ENCODE measurements around the gene BANP.
"Not testable (repeated sequence)": the region's sequence is repeated elsewhere in the genome, so short reads cannot be mapped to it uniquely, and the experiment has no call there.

BANP gene

DNA sequence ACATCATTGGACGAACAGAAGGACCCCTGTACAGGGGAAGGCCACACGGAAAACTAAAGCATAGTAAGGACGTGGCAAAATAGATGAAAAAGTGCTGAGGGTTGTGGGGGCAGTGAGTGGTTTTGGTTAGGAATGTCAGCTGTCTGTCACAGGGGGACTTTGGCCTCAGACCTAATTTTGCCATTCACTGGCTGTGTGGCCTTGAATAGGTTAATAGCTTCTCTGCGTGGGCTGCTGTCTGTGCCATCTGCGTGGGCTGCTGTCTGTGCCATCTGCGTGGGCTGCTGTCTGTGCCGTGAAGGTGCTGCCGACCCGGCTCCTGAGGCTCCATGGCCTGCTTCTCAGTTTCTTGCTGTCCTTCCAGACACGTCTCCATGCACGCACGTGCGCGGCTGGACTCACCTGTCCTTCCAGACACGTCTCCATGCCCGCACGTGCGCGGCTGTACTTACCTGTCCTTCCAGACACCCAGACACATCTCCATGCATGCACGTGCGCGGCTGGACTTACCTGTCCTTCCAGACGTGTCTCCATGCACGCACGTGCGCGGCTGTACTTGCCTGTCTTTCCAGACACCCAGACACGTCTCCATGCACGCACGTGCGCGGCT, 47.1 kb downstream of the BANP start:
- DNase-seq = not testable (repeated sequence)

DNA sequence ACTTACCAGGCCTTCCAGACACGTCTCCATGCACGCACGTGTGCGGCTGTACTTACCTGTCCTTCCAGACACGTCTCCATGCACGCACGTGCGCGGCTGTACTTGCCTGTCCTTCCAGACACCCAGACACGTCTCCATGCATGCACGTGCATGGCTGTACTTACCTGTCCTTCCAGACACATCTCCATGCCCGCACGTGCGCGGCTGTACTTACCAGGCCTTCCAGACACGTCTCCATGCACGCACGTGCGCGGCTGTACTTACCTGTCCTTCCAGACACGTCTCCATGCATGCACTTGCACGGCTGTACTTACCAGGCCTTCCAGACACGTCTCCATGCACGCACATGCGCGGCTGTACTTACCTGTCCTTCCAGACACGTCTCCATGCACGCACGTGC, 47.8 kb downstream of the BANP start:
- DNase-seq = not testable (repeated sequence)

DNA sequence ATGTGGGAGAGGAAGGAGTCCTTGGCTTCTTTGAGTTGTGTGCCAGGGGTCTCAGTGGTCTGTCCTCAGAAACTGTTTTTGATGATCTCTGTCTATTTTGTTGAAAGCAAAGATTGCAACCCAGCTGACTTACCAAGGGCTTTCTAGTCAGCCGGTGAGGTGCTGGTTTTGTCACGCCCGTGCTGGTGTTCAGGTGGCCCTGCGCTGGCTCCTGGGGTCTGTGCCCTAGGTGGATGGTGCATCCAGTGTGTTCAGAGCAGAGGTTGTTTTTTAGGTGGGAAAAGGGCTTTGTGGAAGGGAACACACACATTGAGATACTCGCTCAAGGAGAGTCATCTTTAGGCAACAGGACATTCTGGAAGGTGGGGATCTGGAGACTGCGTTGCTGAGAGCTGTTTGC, 51.0 kb downstream of the BANP start:
- no peak for DNase-seq

DNA sequence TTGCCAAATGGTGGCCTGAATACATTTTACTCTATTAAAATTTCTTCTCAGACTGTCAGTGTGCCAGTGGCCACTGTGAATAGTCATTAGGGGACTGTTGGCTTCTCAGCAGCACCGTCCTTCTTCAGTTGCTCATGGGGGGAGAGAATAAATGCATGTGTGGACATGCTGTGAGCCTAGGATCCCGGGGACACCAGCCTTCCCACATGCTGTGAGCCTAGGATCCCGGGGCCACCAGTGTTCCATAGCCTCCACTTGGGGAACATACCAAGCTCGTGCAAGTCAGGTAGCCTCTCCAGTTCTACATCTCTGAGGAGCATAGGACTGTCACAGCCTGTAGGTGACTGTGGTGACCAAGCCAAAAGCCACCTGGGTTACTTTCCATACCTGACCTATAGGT, 51.5 kb downstream of the BANP start:
- no peak for DNase-seq

DNA sequence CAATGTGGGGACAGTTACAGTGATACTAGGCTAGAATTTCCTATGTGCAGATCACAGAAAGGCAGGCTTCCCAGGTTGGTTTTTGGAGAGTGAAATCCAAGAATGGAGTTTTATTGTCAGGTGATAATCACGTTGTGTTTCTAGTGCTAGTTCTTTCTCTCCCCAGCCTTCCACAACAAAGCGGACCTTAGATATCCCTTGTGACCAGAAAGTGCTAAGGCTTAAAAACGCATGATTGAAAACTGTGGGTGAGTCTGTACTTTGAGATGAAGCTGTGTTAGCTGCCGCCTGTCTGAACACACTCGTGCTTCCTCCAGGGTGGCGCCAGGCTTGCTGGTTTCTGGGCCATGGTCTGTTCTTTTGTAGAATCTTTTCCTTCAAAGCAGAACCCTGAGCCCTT, 52.1 kb downstream of the BANP start:
- no peak for DNase-seq

DNA sequence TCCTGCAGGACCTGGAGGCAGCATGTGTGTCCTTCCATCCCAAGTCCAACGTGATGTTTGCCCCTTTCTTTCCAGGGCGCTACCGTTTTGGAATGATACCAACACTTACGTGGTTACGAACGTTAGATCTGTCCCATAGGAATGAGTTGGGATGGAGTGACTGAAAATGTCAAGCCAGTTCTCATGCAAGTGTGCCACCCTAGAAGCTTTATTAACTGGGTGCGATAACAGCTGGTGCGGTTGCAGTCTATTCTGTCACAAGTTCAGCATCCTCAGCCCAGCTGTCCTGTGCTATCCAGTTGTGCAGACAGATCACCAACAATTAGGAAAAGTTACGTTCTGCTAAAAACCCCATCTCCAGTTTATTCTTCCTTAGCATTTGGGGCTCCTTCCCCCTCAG, 52.5 kb downstream of the BANP start:
- no peak for DNase-seq

DNA sequence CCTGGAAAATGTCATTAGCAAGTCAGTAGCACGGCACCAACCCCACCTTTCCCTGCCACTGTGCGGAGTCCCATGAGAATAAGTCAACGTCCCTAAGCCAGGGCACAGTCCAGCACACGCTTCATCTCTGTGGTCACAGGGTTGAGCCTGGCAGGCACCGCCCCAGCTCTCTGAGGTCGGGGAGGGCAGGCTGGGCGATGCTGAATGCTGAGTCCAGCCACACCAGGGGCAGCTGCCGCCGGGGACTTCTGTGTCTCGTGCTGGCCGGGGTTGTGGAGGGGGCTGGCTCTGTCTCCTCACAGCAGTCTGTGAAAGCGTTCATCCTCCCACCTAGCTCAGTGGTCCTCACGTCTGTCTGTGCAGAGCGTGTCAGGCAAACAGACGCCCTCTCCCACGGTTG, 53.2 kb downstream of the BANP start:
- no peak for DNase-seq

DNA sequence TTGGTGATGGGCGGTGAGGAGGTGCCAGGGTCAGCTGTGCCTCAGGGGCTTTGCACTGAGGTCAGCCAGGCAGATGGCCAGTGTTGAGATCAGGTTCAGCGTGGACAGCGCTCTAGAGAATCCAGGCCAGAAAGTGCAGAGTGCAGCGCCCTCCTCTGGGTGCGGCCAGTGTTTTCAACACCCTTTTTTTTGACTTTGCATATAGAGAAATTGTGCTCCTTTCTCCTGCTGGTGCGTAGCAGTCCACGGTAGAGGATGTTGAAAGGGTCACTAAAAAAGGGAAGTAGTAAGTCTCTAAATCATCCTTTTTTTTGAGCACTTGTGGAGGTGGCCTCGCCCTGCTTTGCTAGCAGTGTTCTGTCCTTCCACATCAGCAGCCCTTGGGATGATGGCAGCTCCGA, 53.9 kb downstream of the BANP start:
- DNase-seq = no peak

DNA sequence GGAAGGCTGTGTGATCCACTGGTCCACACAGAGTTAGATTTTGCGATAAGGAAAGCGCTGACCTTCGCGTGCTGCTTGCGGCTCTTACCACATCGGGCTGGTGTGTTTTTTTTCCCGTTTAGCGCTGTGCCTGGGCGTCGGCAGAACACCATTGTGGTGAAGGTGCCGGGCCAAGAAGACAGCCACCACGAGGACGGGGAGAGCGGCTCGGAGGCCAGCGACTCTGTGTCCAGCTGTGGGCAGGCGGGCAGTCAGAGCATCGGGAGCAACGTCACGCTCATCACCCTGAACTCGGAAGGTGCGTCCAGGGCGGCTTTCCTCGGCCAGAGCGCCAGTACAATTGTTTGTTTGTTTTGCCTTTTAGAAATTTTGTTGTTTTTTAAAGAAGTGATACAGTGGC, 54.7 kb downstream of the BANP start:
- DNase-seq = no peak

DNA sequence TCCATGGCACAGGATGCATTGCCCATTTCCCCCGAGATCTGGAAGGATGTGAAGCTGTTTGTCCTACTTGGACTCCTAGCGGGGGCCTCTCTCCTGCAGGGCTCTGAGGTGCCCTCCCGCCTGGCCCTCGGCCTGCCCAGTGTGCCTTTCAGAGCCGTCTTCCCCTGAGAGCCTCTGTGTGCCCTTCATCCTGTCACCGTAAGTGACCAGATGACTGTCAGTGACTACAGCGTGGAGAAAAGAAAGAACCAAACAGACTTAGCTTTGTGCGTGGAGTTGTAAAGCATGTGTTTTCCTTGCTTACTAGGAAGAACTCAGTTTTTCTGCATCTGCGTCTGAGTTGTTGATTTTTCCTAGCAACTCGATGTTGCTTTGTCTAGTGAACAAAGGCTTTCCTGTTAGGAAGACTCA, 56.1 kb downstream of the BANP start:
- no peak for DNase-seq

DNA sequence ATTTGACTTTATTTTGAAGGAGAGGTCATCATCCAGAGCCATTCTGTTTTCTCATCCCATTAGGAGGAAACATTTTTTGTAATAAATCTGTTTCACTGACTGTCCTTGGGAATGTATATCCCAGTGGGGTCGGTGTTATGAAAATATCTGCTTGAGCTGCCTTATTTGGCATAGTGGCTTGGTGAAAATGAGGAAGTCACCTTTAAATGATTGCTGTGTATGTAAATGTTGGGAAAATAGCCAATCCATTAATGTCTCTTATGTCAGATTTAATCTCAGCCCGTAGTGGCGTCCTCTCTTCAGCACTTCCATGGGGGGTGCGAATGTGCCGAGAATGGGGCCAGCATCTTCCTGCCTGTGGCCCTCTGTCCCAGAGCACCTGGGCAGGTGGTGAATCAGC, 57.6 kb downstream of the BANP start:
- DNase-seq = no peak

DNA sequence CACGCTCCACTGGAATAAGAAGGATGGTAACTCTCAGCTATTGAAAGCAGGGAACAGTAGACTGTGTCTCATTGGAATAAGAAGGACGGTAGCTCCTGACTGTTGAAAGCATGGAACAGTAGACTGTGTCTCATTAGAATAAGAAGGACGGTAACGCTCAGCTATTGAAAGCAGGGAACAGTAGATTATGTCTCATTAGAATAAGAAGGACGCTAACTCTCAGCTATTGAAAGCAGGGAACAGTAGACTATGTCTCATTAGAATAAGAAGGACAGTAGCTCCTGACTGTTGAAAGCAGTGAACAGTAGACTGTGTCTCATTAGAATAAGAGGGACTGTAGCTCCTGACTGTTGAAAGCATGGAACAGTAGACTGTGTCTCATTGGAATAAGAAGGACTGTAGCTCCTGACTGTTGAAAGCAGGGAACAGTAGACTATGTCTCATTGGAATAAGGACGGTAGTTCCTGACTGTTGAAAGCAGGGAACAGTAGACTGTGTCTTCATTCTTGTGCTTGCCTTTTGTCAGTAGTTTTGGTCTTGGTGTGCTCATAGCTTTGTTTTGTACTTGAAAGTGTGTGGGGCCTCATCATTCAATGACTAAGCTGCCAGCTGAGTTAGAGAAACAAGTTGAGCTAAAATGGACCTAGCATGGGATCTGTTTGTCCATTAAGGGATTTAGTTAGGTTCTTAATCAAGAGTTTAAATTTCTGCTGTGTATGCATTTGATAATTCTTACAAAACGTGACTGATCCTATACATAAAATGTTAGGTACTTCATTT, 58.5 kb downstream of the BANP start:
- no peak for DNase-seq

DNA sequence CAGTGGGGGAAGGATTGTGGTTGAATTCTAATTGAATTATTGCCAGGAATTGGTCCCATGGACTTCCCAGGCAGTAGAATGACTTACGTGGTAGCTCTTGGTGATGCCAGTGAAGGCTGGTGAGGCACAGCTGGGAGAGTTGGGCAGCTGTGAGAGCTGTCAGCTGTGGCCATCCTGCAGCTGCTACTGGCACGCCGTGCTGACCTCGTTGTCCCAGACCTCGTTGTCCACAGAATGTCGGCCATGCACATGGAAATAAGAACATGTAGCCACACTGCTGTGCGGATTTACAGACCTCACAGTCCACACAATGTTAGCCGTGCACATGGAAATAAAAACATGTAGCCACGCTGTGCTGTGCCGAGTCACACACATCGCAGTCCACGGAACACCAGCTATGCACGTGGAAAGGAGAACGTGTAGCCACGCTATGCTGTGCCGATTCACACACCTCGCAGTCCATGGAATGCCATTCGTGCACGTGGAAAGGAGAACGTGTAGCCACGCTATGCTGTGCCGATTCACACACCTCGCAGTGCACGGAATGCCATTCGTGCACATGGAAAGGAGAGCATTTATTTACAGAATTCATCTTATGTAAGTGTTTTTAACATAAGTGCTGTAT, 59.2 kb downstream of the BANP start:
- no peak for DNase-seq

DNA sequence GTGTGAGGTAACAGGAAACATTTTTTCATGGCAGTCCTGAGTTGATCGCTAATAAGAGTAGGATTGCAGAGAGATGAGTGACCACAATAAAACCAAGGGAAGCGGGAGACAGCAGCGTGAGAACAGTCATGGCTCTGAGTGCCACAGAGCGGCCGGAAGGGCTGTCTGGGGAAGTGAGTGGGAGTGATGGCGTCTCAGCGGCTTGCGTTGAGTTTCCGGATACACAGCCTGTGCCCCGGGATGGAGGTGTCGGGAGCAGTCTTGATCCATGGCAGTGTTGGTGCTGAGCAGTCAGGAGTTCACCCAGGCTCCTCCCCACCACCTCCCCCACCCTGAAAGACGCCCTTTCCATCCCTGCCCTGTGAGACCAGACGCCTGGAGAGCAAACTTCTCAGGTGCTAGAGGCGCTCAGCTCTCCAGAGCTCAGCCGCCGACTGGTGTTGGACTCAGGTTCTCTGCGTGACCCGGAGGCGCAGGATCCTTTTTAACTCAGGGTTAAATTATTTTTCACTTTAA, 59.8 kb downstream of the BANP start:
- no peak for DNase-seq

DNA sequence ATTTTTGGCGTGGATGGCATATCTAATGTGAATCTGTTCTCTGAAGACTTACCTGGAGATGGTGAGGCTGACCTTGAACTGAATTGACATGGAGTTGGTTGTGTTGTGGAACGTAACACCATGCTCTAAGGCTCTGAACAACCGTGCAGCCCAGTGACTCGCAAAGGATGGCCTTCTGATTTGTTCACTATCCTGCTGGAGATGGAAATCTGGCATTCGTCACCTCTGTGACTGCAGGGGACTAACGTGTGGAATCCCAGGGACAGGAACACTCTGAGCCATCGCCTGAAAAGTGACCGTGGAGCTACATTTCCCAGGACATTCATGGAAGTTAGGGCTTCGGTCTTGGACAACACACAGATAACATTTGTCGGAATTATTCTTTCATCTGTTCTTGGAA, 61.1 kb downstream of the BANP start:
- DNase-seq = no peak

DNA sequence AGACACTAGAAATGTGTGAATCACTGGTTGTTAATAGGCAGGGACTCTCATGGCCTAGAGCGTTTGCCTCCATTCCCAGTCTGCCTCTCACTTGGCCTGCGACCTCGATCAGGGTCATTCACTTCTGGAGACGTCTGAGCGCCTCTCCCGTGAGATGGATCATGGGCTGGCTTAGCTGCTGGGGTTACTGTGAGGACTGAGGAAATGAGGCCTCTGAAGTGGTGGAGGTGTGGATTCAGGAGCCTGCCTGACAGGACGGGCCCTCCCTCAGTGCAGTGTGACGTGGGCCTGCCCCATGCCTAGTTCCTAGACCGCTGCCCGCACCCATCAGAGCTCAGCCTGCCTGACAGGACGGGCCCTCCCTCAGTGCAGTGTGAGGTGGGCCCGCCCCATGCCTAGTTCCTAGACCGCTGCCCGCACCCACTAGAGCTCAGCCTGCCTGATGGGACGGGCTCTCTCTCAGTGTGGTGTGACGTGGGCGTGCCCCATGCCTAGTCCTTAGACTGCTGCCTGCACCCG, 61.9 kb downstream of the BANP start:
- DNase-seq = no peak

DNA sequence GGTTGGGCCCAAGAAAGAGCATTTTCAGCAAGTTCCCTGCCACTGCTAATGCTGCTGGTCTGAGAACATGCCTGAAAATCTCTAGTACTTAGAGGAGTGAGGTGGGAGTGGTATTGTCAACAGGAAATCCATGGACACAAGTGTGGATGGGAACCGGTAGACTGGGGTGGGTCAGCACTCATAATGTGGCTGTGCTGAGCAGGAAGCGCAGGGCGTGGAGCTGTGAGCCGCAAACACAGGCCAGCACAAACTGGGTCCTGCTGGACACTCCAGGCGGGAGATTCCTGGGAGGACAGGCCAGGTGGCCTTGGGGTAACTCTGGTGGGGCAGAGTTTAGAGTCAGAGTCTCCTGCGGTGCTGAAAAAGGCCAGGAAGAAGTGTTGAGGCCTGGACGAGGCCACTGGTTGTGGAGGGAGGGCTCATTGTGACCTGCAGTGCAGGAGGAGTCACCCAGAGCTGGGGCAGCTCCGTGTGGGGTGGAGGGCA, 62.6 kb downstream of the BANP start:
- no peak for DNase-seq

DNA sequence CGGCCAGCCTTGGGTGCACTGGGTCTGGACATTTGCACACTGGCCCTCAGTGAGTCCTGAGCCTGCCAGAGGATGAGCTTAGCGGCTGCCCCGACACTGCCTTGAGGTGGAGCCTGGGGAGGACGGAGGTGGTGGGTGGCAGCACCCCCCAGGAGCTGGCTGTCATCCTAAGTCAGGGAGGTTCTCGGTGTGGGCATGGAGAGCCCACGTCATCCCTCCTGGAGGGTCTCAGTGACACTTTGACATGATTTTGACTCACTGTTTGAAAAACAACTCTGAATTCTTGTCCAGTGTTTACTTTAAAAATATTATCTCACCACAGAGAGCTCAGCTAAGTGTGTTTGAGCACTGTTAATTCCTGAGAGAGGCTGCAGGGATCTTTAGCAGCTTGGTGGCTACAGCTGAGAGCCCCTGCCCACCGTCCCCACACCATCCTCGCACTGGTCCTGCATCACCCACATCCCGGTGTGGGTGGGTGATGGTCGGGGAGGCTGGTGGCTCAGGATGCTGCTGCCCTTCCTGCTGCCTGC, 63.1 kb downstream of the BANP start:
- no peak for DNase-seq

DNA sequence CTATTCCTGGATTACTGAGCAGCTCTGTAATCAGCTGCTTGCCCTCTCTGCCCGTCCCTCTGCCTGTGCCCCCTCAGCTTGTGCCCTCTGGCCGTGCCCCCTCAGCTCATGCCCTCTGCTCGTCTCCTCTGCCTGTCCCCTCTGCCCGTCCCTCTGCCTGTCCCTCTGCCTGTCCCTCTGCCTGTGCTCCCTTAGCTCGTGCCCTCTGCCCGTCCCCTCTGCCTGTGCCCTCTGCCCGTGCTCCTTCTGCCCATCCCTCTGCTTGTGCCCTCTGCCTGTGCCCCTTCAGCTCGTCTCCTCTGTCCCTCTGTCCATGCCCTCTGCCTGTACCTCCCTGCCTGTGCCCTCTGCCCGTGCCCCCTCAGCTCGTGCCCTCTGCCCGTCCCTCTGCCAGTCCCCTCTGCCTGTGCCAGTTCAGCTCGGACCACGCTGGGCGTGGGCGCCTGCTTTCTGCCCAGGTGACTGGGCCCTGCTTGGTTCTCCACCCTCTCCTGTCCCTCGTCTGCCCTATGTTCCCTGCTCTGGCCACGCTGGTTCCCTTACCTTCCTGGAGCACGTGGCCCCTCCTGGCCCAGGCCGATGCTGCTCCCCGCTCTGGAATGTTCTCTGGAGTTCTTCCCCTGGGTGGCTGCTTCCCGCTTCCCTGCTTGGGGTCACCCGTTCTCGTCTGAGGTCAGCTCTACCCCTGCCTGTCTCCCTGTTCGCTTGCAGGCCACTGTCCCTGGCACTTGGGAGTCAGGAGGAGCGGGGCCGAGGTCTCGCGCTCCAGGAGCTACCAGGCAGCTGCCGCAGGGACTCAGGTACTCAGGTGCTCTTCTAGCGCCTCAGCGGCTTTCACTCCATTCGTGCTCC, 63.9 kb downstream of the BANP start:
- no peak for DNase-seq

DNA sequence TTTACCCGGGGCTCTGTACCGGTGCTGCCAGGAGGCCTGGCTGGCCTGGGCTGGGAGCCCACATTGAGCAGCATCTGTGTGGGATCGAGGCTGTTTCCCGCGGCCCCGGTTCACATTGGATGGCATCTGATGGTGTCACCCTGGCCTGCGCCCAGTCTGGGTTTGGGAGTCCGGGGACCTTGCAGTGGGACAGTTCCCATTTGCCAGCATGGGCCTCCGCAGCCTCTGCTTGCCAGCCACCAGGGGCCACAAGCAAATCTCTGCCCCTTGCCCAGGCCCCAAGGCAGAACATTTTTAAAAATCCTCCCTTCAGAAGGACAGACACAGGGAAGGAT, 64.5 kb downstream of the BANP start:
- no peak for DNase-seq

DNA sequence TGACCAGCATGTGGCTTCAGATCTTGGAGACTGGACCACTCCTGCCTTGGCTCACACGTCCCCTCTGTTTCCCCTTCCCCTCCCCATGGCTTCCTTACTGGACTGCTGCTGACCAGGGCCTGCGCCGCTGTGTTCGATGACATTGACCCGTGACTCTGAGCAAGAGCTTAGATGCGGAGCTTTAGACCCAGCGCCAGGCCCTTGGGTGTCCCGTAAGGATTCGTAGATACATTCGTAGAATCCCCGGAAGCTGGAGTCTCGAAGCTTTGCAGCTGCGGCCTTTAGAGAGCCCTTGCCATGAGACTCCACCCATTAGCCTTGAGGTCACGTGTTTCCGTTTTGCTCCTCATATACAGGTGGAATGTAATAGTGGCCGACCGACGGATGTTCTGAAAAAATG, 65.2 kb downstream of the BANP start:
- not testable (repeated sequence) for DNase-seq

DNA sequence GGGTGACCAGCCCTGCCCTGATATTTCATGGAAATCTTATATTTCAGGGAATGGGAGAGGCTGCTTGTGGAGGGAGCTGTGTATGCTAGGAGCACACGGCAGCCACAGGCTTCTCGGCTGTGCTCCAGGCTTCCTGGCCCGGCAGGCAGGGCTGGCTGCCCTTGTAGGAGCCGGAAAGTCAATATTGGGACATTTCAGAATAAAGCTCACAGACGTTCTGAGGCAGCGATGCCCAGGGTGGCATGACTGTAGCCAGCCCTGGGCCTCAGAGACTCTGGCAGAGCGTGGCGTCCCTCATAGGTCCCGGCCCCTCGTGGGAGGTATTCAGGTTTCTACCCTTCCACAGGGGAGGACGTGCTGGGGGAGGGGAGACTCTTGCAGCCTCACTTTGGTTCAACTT, 65.7 kb downstream of the BANP start:
- no peak for DNase-seq

Measured in activated CD4-positive, alpha-beta T cell treated with anti-CD3 and anti-CD28 coated beads, Interleukin-2, Interleukin-6, amounts not matched to agents 100 ng/mL and 50 ng/mL, durations not matched to agents 16 hours and 8 hours (primary cell).